OCI-LY3 (cell line): ENCODE measurements around the gene ZMIZ1.

Experiments
- CTCF ChIP-seq: fragments of 200-600, 300-600 bp; sonication (generic); IDR thresholded peaks from 2 replicates; pipeline ENCODE4 v1.5.1; 2014; ENCODE audit warnings: antibody characterized with exemption, low read length, low read depth
- EZH2phosphoT487 ChIP-seq: fragments of 200-600 bp; shearing (Covaris generic); IDR thresholded peaks from 2 replicates; pipeline ENCODE4 v1.6.1; 2018; ENCODE audit warnings: antibody characterized with exemption, mixed run types, low read depth

GRCh38 chr10:79321494-79321882 lies 252.7 kb downstream of the ZMIZ1 start:
- TF ChIP-seq CTCF: no peak
- TF ChIP-seq EZH2phosphoT487: no peak
